ENCODE data around the gene STARD3. TPM values are rescaled to one million over a fixed set of nuclear protein-coding genes. Genes with fewer than 3 reads are reported as not detected.

Gene STARD3
- total and polyA plus RNA-seq, 2 of the 13 experiments (the other 11 are each of a cell fraction or from before 2014, with no cell fraction given): 34.6 to 100 TPM

DNA sequence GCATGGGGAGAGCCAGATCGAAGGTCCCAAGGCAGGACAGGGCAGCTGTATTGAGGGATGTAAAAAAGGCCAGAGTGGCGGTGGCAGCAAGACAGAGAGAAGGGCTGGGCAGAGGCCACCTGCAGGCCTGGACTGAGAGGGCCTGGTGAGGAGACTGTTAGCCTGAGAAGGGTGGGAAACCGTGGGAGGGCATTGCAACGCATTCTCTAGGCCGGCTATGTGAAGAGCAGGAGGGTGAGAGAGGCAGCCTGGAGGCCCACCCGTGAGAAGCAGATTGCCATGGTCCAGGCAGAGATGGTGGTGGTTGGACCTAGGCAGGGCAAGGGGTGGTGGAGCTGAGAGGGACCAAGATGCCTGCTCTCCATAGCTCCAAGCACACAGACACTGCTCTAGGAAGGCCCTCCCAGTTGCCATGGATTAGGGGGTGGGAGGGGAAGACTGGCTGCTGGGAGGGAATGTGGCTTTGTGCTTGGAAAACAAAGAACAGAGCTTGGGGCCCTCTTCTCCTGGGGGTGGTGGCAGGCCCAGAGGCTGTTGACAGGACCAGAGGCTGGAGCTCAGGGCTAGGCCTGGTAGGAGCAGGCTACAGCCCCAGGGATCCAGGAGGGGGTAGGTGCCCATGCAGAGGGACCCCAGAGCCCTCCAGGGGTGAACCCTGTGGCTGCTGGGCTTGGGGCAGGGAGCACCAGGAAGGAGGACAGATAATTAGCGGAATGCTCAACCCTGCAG lies 15.8 kb downstream of the STARD3 start (continued):
- TF ChIP-seq SOX13 (IDR thresholded peaks at IDR 0.05) (0 out of 2 replicates have a peak, but pooled peaks have one; percentile 56), SOX13 (CRISPR knock-in tag; conservative IDR thresholded peaks at IDR 0.05 in 1 of 2, IDR thresholded peaks at IDR 0.05 in 1 of 2) (peak in 1 of 2 experiments; percentile 95; a peak in 2 of 4 replicates), ZBTB43 (CRISPR knock-in tag; conservative IDR thresholded peaks at IDR 0.05) (no peak), ZFP90 (CRISPR knock-in tag; IDR thresholded peaks at IDR 0.05; ENCODE audit: borderline replicate concordance) (0 out of 2 replicates have a peak, but pooled peaks have one; percentile 58), PHF21A (CRISPR knock-in tag; IDR thresholded peaks at IDR 0.05) (0 out of 2 replicates have a peak, but pooled peaks have one; percentile 16), ZNF7 (CRISPR knock-in tag; IDR thresholded peaks at IDR 0.05) (no peak), TCF7L2 (IDR thresholded peaks at IDR 0.05; ENCODE audit: low read depth, low read length) (no peak), THYN1 (CRISPR knock-in tag; IDR thresholded peaks at IDR 0.05; ENCODE audit: borderline replicate concordance, low read depth) (no peak), ZFP37 (CRISPR knock-in tag; IDR thresholded peaks at IDR 0.05; ENCODE audit: borderline replicate concordance) (no peak), MTF1 (CRISPR knock-in tag; IDR thresholded peaks at IDR 0.05) (no peak), ZSCAN29 (CRISPR knock-in tag; conservative IDR thresholded peaks at IDR 0.05) (no peak), SMYD3 (CRISPR knock-in tag; IDR thresholded peaks at IDR 0.05) (no peak), NRL (CRISPR knock-in tag; IDR thresholded peaks at IDR 0.05; ENCODE audit: borderline replicate concordance) (no peak; the same call in 1 of the 2 replicates), TBX2 (CRISPR knock-in tag; IDR thresholded peaks at IDR 0.05; ENCODE audit: borderline replicate concordance) (peak; percentile 53; the same call in 1 of the 2 replicates), PRDM15 (CRISPR knock-in tag; IDR thresholded peaks at IDR 0.05) (no peak), REXO4 (CRISPR knock-in tag; IDR thresholded peaks at IDR 0.05; ENCODE audit: borderline replicate concordance) (no peak), ZNF720 (CRISPR knock-in tag; IDR thresholded peaks at IDR 0.05) (no peak), AHR (CRISPR knock-in tag; IDR thresholded peaks at IDR 0.05) (peak; percentile 59; the same call in 1 of the 2 replicates), ZFP82 (CRISPR knock-in tag; IDR thresholded peaks at IDR 0.05; ENCODE audit: borderline replicate concordance) (no peak), KAT7 (CRISPR knock-in tag; IDR thresholded peaks at IDR 0.05; ENCODE audit: borderline replicate concordance) (no peak)
- TF ChIP-seq, protein P1, sequence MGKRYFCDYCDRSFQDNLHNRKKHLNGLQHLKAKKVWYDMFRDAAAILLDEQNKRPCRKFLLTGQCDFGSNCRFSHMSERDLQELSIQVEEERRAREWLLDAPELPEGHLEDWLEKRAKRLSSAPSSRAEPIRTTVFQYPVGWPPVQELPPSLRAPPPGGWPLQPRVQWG (CRISPR knock-in tag; IDR thresholded peaks at IDR 0.05; ENCODE audit: borderline replicate concordance, low read depth): no peak
- TF ChIP-seq, protein P2, sequence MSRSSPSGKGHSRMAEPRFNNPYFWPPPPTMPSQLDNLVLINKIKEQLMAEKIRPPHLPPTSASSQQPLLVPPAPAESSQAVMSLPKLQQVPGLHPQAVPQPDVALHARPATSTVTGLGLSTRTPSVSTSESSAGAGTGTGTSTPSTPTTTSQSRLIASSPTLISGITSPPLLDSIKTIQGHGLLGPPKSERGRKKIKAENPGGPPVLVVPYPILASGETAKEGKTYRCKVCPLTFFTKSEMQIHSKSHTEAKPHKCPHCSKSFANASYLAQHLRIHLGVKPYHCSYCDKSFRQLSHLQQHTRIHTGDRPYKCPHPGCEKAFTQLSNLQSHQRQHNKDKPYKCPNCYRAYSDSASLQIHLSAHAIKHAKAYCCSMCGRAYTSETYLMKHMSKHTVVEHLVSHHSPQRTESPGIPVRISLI (CRISPR knock-in tag; IDR thresholded peaks at IDR 0.05; ENCODE audit: borderline replicate concordance): no peak

All from HepG2 (cell line).